HepG2 (cell line): ENCODE measurements around the gene NEK7. TPM values are rescaled to one million over a fixed set of nuclear protein-coding genes. Genes with fewer than 3 reads are reported as not detected.

ENCODE experiments used
- ADNP ChIP-seq: sonication (generic); formaldehyde crosslinking; IDR thresholded peaks from 2 replicates; pipeline ENCODE4 v1.4.0; 2020; ENCODE audit warnings: missing genetic modification reagents
- ATF7-NPFF ChIP-seq: sonication (generic); formaldehyde crosslinking; IDR thresholded peaks from 2 replicates; pipeline ENCODE4 v1.8.1; 2023; ENCODE audit warnings: mild to moderate bottlenecking, low read depth, missing genetic modification reagents, moderate library complexity
- ETV5 ChIP-seq: IDR thresholded peaks from 2 replicates; pipeline ENCODE4 v1.6.1; 2018; ENCODE audit warnings: missing biosample characterization, missing genetic modification reagents, inconsistent platforms, borderline replicate concordance
- HNF4G ChIP-seq, 2 experiments: sonication (generic) in 1 of 2; formaldehyde crosslinking in 1 of 2; IDR thresholded peaks; 2 replicates each; pipeline versions ENCODE4 v1.4.0 to v1.6.1; 2011 to 2020; ENCODE audit warnings: borderline replicate concordance in 2 of 2, low read depth in 2 of 2, mild to moderate bottlenecking in 2 of 2, low read length in 1 of 2, missing genetic modification reagents in 1 of 2, moderate library complexity in 1 of 2
- JUNB ChIP-seq: sonication (generic); formaldehyde crosslinking; IDR thresholded peaks from 2 replicates; pipeline ENCODE4 v1.8.0; 2022; ENCODE audit warnings: missing genetic modification reagents, mild to moderate bottlenecking, borderline replicate concordance
- NPAS2 ChIP-seq: sonication (generic); formaldehyde crosslinking; IDR thresholded peaks from 2 replicates; pipeline ENCODE4 v1.8.0; 2022; ENCODE audit warnings: mild to moderate bottlenecking, missing genetic modification reagents, borderline replicate concordance
- NR2F1 ChIP-seq, 2 experiments: fragments of 450-650 bp in 1 of 2; formaldehyde crosslinking in 1 of 2; IDR thresholded peaks; 2 replicates each; pipeline versions ENCODE4 v1.5.0 to v1.6.1; 2016 to 2020; ENCODE audit warnings: mild to moderate bottlenecking in 1 of 2, missing compliant biosample characterization in 1 of 2, missing genetic modification reagents in 1 of 2, moderate library complexity in 1 of 2
- PPARG ChIP-seq: conservative IDR thresholded peaks from 2 replicates; pipeline ENCODE4 v1.6.1; 2016; ENCODE audit warnings: missing biosample characterization, missing genetic modification reagents
- SAP130 ChIP-seq: IDR thresholded peaks from 2 replicates; pipeline ENCODE4 v1.6.1; 2016; ENCODE audit warnings: low read depth
- SP5 ChIP-seq: IDR thresholded peaks from 2 replicates; pipeline ENCODE4 v1.6.1; 2016; ENCODE audit warnings: low read depth, borderline replicate concordance
- SPEN ChIP-seq: sonication (generic); formaldehyde crosslinking; IDR thresholded peaks from 2 replicates; pipeline ENCODE4 v1.5.1; 2020; ENCODE audit warnings: low read depth, mild to moderate bottlenecking, missing genetic modification reagents
- TCF12 ChIP-seq, 2 experiments: fragments of 450-650 bp in 1 of 2; sonication (generic) in 1 of 2; formaldehyde crosslinking in 1 of 2; IDR thresholded peaks; 2 replicates each; pipeline versions ENCODE4 v1.6.1 to v1.8.0; 2017 to 2022; ENCODE audit warnings: antibody characterized with exemption in 1 of 2, mild to moderate bottlenecking in 1 of 2, missing genetic modification reagents in 1 of 2, moderate library complexity in 1 of 2
- ZFP36 ChIP-seq: fragments of 150-350 bp; IDR thresholded peaks from 2 replicates; pipeline ENCODE4 v1.6.1; 2018; ENCODE audit warnings: borderline replicate concordance, low read length, low read depth; ENCODE audit not compliant: partially characterized antibody
- ZFP82 ChIP-seq: sonication (generic); formaldehyde crosslinking; IDR thresholded peaks from 2 replicates; pipeline ENCODE4 v1.5.1; 2020; ENCODE audit warnings: mild to moderate bottlenecking, missing genetic modification reagents, borderline replicate concordance
- ZNF160 ChIP-seq: sonication (generic); formaldehyde crosslinking; IDR thresholded peaks from 2 replicates; pipeline ENCODE4 v1.8.0; 2022; ENCODE audit warnings: mild to moderate bottlenecking, inconsistent platforms, missing genetic modification reagents
- ZNF274 ChIP-seq: sonication (generic); formaldehyde crosslinking; IDR thresholded peaks from 2 replicates; pipeline ENCODE4 v1.5.1; 2020; ENCODE audit warnings: mild to moderate bottlenecking, missing genetic modification reagents
- ZNF619 ChIP-seq: sonication (generic); formaldehyde crosslinking; IDR thresholded peaks from 2 replicates; pipeline ENCODE4 v1.4.0; 2020; ENCODE audit warnings: mild to moderate bottlenecking, missing genetic modification reagents
- ZNF720 ChIP-seq: sonication (generic); formaldehyde crosslinking; IDR thresholded peaks from 2 replicates; pipeline ENCODE4 v1.4.0; 2020; ENCODE audit warnings: missing genetic modification reagents
- ZNF749 ChIP-seq: sonication (generic); formaldehyde crosslinking; IDR thresholded peaks from 2 replicates; pipeline ENCODE4 v1.8.0; 2022; ENCODE audit warnings: mild to moderate bottlenecking, missing genetic modification reagents, moderate library complexity, borderline replicate concordance
- ZNF878 ChIP-seq: sonication (generic); formaldehyde crosslinking; IDR thresholded peaks from 2 replicates; pipeline ENCODE4 v1.8.1; 2023; ENCODE audit warnings: mild to moderate bottlenecking, missing genetic modification reagents, moderate library complexity
- polyA plus RNA-seq, 8 experiments: library from polyadenylated mRNA; depleted of rRNA in 3 of 8; stranded (reverse) in 7 of 8; unstranded in 1 of 8; fragments of >200 nt; fragmentation: Illumina TruSeq in 4 of 8; extraction: Trizol in 4 of 8; gene quantifications; 2 replicates each; pipeline versions ENCODE4 v1.2.1 to v1.2.3, GENCODE V29; 2011 to 2016; ENCODE audit warnings: low read depth in 4 of 8, missing spikeins in 1 of 8, mixed read lengths in 1 of 8; ENCODE audit not compliant: insufficient read depth in 1 of 8
- total RNA-seq, 5 experiments: library from RNA; depleted of rRNA; stranded (reverse); fragments of >200 nt; fragmentation: Illumina TruSeq; extraction: Trizol; gene quantifications; 2 replicates each; pipeline ENCODE4 v1.2.3, GENCODE V29; 2016; ENCODE audit warnings: low read depth in 1 of 5
- TF ChIP-seq, protein P1 (sequence below): sonication (generic); formaldehyde crosslinking; IDR thresholded peaks from 2 replicates; pipeline ENCODE4 v1.5.0; 2020; ENCODE audit warnings: missing genetic modification reagents
- TF ChIP-seq, protein P2 (sequence below): sonication (generic); formaldehyde crosslinking; IDR thresholded peaks from 2 replicates; pipeline ENCODE4 v1.5.1; 2020; ENCODE audit warnings: mild to moderate bottlenecking, moderate library complexity, missing genetic modification reagents
- TF ChIP-seq, protein P3 (sequence below): sonication (generic); formaldehyde crosslinking; IDR thresholded peaks from 2 replicates; pipeline ENCODE4 v1.5.1; 2020; ENCODE audit warnings: mild to moderate bottlenecking, missing genetic modification reagents, moderate library complexity

NEK7 gene
- total and polyA plus RNA-seq, 2 of the 13 experiments (the other 11 are each of a cell fraction or from before 2014, with no cell fraction given), result 18.1 to 19.2 TPM

DNA sequence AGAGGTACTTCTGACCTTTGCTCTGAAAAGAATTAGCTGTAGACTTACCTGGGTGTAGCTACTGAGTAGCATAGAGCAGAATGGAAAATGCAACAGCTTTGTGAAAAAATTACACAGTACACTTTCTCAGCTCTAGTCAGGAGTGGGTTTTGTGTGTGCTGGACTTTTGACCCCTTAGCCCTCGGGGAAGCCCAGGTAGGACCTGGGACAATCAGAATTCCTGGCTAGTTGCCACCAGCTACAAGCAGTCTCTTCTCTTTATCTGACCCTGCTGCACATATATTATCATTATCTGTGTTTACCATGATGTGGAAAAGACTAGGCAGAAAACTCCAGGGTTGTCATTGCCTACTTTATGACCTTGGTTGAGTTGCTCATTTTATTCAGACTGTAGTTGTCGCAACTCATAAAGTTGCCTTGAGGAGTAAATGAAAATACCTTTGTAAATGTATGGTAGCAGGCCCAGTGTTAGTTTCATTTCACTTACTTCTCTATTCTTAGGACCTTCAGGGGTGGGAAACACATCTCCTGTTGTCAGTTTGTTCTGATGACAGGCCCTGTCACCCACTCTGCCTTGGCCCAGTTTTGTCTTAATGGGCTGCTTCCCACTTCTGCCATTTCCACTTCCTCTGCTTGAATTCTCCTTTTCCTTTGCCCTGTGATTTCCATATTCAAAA lies 5.4 kb downstream of the NEK7 start (continued):
- TF ChIP-seq ZNF878 (CRISPR knock-in tag) (peak; percentile 77; the same call in 1 of the 2 replicates), ADNP (no peak), PPARG (peak; percentile 87), SP5 (CRISPR knock-in tag) (no peak), ETV5 (no peak), ATF7-NPFF (no peak), JUNB (CRISPR knock-in tag) (no peak), HNF4G (IDR thresholded peaks at IDR 0.05; ENCODE audit: borderline replicate concordance, low read depth, low read length) (peak; percentile 89), HNF4G (CRISPR knock-in tag; IDR thresholded peaks at IDR 0.05; ENCODE audit: borderline replicate concordance, low read depth) (peak; percentile 44; the same call in 1 of the 2 replicates), NPAS2 (CRISPR knock-in tag) (no peak), ZNF160 (CRISPR knock-in tag) (no peak), TCF12 (IDR thresholded peaks at IDR 0.05) (no peak), TCF12 (CRISPR knock-in tag; IDR thresholded peaks at IDR 0.05) (no peak), SAP130 (no peak), SPEN (CRISPR knock-in tag) (no peak), NR2F1 (CRISPR knock-in tag; IDR thresholded peaks at IDR 0.05) (peak in 1 of 2 experiments; percentile 31; a peak in 1 of 4 replicates), ZFP36 (no peak), ZNF720 (CRISPR knock-in tag) (no peak), ZFP82 (CRISPR knock-in tag) (no peak), ZNF619 (no peak), ZNF274 (CRISPR knock-in tag) (no peak), ZNF749 (CRISPR knock-in tag) (no peak)
- TF ChIP-seq, protein P1, sequence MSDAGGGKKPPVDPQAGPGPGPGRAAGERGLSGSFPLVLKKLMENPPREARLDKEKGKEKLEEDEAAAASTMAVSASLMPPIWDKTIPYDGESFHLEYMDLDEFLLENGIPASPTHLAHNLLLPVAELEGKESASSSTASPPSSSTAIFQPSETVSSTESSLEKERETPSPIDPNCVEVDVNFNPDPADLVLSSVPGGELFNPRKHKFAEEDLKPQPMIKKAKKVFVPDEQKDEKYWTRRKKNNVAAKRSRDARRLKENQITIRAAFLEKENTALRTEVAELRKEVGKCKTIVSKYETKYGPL, result no peak
- TF ChIP-seq, protein P2, sequence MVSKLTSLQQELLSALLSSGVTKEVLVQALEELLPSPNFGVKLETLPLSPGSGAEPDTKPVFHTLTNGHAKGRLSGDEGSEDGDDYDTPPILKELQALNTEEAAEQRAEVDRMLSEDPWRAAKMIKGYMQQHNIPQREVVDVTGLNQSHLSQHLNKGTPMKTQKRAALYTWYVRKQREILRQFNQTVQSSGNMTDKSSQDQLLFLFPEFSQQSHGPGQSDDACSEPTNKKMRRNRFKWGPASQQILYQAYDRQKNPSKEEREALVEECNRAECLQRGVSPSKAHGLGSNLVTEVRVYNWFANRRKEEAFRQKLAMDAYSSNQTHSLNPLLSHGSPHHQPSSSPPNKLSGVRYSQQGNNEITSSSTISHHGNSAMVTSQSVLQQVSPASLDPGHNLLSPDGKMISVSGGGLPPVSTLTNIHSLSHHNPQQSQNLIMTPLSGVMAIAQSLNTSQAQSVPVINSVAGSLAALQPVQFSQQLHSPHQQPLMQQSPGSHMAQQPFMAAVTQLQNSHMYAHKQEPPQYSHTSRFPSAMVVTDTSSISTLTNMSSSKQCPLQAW (CRISPR knock-in tag), result no peak
- TF ChIP-seq, protein P3, sequence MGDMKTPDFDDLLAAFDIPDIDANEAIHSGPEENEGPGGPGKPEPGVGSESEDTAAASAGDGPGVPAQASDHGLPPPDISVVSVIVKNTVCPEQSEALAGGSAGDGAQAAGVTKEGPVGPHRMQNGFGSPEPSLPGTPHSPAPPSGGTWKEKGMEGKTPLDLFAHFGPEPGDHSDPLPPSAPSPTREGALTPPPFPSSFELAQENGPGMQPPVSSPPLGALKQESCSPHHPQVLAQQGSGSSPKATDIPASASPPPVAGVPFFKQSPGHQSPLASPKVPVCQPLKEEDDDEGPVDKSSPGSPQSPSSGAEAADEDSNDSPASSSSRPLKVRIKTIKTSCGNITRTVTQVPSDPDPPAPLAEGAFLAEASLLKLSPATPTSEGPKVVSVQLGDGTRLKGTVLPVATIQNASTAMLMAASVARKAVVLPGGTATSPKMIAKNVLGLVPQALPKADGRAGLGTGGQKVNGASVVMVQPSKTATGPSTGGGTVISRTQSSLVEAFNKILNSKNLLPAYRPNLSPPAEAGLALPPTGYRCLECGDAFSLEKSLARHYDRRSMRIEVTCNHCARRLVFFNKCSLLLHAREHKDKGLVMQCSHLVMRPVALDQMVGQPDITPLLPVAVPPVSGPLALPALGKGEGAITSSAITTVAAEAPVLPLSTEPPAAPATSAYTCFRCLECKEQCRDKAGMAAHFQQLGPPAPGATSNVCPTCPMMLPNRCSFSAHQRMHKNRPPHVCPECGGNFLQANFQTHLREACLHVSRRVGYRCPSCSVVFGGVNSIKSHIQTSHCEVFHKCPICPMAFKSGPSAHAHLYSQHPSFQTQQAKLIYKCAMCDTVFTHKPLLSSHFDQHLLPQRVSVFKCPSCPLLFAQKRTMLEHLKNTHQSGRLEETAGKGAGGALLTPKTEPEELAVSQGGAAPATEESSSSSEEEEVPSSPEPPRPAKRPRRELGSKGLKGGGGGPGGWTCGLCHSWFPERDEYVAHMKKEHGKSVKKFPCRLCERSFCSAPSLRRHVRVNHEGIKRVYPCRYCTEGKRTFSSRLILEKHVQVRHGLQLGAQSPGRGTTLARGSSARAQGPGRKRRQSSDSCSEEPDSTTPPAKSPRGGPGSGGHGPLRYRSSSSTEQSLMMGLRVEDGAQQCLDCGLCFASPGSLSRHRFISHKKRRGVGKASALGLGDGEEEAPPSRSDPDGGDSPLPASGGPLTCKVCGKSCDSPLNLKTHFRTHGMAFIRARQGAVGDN, result no peak
